Vagina (tissue), 2 donors: ENCODE results near the gene PKN1. TPM values are rescaled to one million over a fixed set of nuclear protein-coding genes. Genes with fewer than 3 reads are reported as not detected.

Experiments used
- DNase-seq, 2 donors: peaks; one replicate each; pipeline ENCODE4 v3.0.0-alpha.2; 2017; ENCODE audit errors: extremely low spot score in 2 of 2
- H3K27ac ChIP-seq: fragments of 200-600 bp; sonication (generic); one replicate; pipeline ENCODE4 v1.5.1; 2019
- H3K27me3 ChIP-seq: fragments of 200-600 bp; sonication (generic); one replicate; pipeline ENCODE4 v1.5.1; 2019
- H3K36me3 ChIP-seq, 2 donors: fragments of 200-600 bp; sonication (generic); one replicate each; pipeline ENCODE4 v1.5.1; 2017 to 2019
- H3K4me1 ChIP-seq: fragments of 200-600 bp; sonication (generic); one replicate; pipeline ENCODE4 v1.5.1; 2019
- H3K4me3 ChIP-seq, 2 donors: fragments of 200-600 bp; sonication (generic); 1 replicate in 1 of 2; 2 replicates in 1 of 2; pipeline ENCODE4 v1.5.1; 2016 to 2019
- H3K9me3 ChIP-seq: fragments of 200-600 bp; sonication (generic); one replicate; pipeline ENCODE4 v1.5.1; 2019
- POLR2A ChIP-seq, 2 donors: fragments of 450-650 bp; IDR thresholded peaks; one replicate each; pipeline ENCODE4 v1.6.1; 2017; ENCODE audit warnings: antibody characterized with exemption in 2 of 2, mild to moderate bottlenecking in 2 of 2, moderate library complexity in 2 of 2
- POLR2AphosphoS5 ChIP-seq, 2 donors: sonication (generic); formaldehyde crosslinking; IDR thresholded peaks; one replicate each; pipeline ENCODE4 v1.9.0; 2017; ENCODE audit warnings: antibody characterized with exemption in 2 of 2, mild to moderate bottlenecking in 2 of 2, low read depth in 1 of 2; ENCODE audit not compliant: insufficient read depth in 1 of 2
- intact Hi-C: fragments of 100-400 bp; cut with DNase I; formaldehyde crosslinking; loops from one replicate; pipeline ENCODE4 v1.15.1; 2023
- total RNA-seq: library from RNA; depleted of rRNA; stranded (reverse); fragments of >200 nt; gene quantifications from one replicate; pipeline ENCODE4 v1.2.3, GENCODE V29; 2016
- TF ChIP-seq, protein P1 (sequence below), 3 experiments: fragments of 450-650 bp in 2 of 3; fragments of 200-600 bp in 1 of 3; sonication (generic) in 1 of 3; IDR thresholded peaks; one replicate each; pipeline ENCODE4 v1.5.1; 2017 to 2019; ENCODE audit warnings: antibody characterized with exemption in 3 of 3, mild to moderate bottlenecking in 2 of 3, moderate library complexity in 2 of 3

The PKN1 gene
- total RNA-seq, 1 donor from 2014 or later: 72.7 TPM

DNA sequence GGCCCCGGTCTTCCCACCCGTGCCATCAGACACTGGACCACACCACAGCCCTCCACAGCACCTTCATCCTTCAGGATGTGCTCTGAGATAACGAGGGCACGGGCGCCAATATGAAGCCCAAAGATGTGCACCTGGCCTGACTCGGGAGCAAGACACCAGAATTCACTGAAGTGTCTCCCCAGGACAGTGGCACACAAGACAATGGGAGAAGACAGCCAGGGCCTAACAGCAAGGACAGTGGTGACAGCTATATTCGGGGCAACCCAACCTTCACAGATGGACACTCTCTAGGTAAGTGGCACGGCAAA, 21.2 kb upstream of the PKN1 start:
- no peak for DNase-seq
- Histone ChIP-seq H3K9me3 (no peaks in the 10 kb centered on the region), H3K4me1 (peaks cover 43% of the 10 kb centered on the region), H3K4me3 (no peak overlapping the region), H3K27me3 (no peaks in the 10 kb centered on the region), H3K27ac (no peak overlapping the region), H3K36me3 (peaks cover 0 to 59% of the 10 kb centered on the region in 2 donors)
- intact Hi-C loops: loop anchor here (10.0 kb wide), 1 partner anchor 207 kb away; the partner anchor contains the start of gene ADGRL1
- TF ChIP-seq POLR2A (IDR thresholded peaks at IDR 0.05): no peak
- TF ChIP-seq, protein P1, sequence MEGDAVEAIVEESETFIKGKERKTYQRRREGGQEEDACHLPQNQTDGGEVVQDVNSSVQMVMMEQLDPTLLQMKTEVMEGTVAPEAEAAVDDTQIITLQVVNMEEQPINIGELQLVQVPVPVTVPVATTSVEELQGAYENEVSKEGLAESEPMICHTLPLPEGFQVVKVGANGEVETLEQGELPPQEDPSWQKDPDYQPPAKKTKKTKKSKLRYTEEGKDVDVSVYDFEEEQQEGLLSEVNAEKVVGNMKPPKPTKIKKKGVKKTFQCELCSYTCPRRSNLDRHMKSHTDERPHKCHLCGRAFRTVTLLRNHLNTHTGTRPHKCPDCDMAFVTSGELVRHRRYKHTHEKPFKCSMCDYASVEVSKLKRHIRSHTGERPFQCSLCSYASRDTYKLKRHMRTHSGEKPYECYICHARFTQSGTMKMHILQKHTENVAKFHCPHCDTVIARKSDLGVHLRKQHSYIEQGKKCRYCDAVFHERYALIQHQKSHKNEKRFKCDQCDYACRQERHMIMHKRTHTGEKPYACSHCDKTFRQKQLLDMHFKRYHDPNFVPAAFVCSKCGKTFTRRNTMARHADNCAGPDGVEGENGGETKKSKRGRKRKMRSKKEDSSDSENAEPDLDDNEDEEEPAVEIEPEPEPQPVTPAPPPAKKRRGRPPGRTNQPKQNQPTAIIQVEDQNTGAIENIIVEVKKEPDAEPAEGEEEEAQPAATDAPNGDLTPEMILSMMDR (IDR thresholded peaks at IDR 0.05): no peak
- TF ChIP-seq POLR2AphosphoS5 (IDR thresholded peaks at IDR 0.05; ENCODE audit: insufficient read depth in 1 of 2, low read depth in 1 of 2): no peak

DNA sequence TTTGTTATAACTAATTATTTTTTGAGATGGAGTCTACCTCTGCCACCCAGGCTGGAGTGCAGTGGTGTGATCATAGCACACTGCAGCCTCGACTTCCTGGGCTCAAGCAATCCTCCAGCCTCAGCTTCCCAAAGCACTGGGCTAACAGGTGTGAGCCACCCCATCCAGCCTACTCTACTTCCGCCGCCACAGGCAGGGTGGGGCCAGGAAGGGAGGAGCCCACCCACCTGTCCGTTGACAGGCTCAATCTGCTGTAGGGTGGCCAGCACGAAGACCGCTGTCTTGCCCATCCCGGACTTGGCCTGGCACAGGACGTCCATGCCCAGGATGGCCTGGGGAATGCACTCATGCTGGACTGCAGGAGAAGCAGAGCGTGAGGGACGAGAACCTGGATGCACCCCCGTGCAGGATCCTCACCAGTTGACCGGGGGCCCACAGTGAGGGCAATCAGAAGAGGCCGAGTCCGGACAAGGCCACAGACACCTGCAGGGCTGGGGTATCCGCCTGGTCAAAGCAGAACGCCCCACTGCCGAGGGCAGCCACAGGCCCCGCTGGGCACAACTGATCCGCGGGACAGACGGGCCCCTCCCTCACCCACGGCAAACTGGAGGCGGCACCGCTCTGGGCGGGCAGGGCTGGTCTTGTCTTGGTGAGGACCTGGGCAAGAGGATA, 20.6 kb upstream of the PKN1 start:
- H3K36me3 ChIP-seq: peaks cover 0 to 54% of the 10 kb centered on the region in 2 donors
- DNase-seq: no peak
- intact Hi-C loops: loop anchor here (10.0 kb wide), 1 partner anchor 208 kb away; the partner anchor contains the start of gene ADGRL1
- H3K4me3 ChIP-seq: no peak overlapping the region
- H3K4me1 ChIP-seq: peaks cover 49% of the 10 kb centered on the region
- no peaks in the 10 kb centered on the region for H3K9me3 ChIP-seq
- TF ChIP-seq, protein P1 (IDR thresholded peaks at IDR 0.05): no peak
- TF ChIP-seq POLR2AphosphoS5 (IDR thresholded peaks at IDR 0.05; ENCODE audit: insufficient read depth in 1 of 2, low read depth in 1 of 2) (no peak), POLR2A (IDR thresholded peaks at IDR 0.05) (no peak)
- no peaks in the 10 kb centered on the region for H3K27me3 ChIP-seq
- H3K27ac ChIP-seq: no peak overlapping the region

DNA sequence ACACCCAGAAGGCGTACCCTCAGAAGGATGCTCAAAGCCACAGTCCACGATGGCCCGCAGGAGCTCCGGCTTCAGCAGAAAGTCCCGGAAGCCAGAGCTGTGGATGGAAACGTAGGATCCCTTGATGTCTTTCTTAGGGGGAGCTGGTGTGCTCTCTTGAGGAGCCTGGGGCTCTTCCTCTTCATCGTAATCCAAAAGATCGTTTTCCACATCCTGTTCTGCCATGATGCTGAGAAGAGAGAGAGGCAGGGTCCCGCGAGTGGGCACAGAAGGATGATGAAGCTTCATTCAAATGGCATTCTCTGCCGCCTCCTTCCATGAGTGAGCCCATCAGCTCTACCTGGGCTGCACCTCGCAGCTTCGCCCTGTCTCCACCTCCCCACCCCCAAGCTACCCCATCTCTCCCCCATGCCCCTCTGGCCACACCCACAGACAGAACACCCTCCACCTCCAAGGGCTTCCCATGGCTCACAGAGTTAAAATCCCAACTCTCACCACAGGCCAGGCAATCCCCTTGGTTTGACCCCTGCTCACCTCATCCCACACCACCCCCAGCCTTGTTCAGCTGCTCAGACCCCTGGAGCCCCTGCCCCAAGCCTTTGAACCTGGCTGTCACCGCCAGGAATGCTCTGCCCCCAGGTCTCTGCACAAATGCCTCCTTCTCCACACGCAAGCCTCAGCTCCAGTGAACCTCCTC, 20.0 kb upstream of the PKN1 start:
- Histone ChIP-seq H3K4me1 (peaks cover 56% of the 10 kb centered on the region), H3K27me3 (no peaks in the 10 kb centered on the region), H3K4me3 (no peak overlapping the region), H3K9me3 (no peaks in the 10 kb centered on the region), H3K27ac (no peak overlapping the region), H3K36me3 (peaks cover 0 to 47% of the 10 kb centered on the region in 2 donors)
- TF ChIP-seq POLR2AphosphoS5 (IDR thresholded peaks at IDR 0.05; ENCODE audit: insufficient read depth in 1 of 2, low read depth in 1 of 2) (no peak), POLR2A (IDR thresholded peaks at IDR 0.05) (no peak)
- TF ChIP-seq, protein P1 (IDR thresholded peaks at IDR 0.05): no peak
- no peak for DNase-seq
- intact Hi-C loops: loop anchor here (10.0 kb wide), 1 partner anchor 208 kb away; the partner anchor contains the start of gene ADGRL1

DNA sequence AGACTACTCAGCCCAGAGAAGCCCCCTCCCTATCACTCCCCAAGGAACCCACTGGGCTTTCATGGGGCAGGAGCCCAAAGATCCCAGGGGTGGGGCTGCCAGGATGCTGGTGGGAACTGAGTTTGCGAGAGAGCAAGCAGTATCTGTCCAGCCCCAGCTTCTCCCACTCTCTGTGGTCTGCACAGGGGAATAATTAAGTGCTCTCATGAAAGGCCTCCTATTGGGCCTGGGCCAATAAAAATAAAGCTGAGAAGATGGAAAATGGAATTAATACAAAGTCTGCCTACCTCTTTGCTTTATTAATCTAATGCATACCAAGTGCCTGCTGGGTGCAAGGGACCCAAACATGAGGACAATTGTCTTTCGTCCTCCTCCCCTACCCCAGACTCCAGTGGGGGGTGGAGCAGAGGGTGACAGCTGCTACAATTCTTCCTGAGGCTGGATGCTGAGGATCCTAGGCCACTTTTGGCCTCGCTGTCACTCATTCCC, 19.4 kb upstream of the PKN1 start:
- Histone ChIP-seq H3K4me3 (no peak overlapping the region), H3K9me3 (no peaks in the 10 kb centered on the region), H3K27ac (no peak overlapping the region), H3K4me1 (peaks cover 62% of the 10 kb centered on the region), H3K36me3 (peaks cover 0 to 41% of the 10 kb centered on the region in 2 donors), H3K27me3 (no peaks in the 10 kb centered on the region)
- intact Hi-C loops: loop anchor here (10.0 kb wide), 1 partner anchor 209 kb away; the partner anchor contains the start of gene ADGRL1
- TF ChIP-seq POLR2A (IDR thresholded peaks at IDR 0.05) (no peak), POLR2AphosphoS5 (IDR thresholded peaks at IDR 0.05; ENCODE audit: insufficient read depth in 1 of 2, low read depth in 1 of 2) (no peak)
- TF ChIP-seq, protein P1 (IDR thresholded peaks at IDR 0.05): no peak
- no peak for DNase-seq
